ENCODE data around the gene HASPIN.

Gene HASPIN

GRCh38 chr17:3689262-3690093, 34.2 kb upstream of the HASPIN start:
- TF ChIP-seq MYC (IDR thresholded peaks at IDR 0.05; ENCODE audit: low read depth, low read length) (no peak), MAX (IDR thresholded peaks at IDR 0.05; ENCODE audit: low read depth, low read length) (no peak), CTCF (IDR thresholded peaks at IDR 0.05; ENCODE audit: low read depth, low read length) (no peak), POLR2A (IDR thresholded peaks at IDR 0.05; ENCODE audit: extremely low read depth, insufficient read length) (no peak)
- H3K4me3 ChIP-seq (ENCODE audit: low read depth, low read length): no peak overlapping the region
- no peak for DNase-seq (ENCODE audit: low read depth)

- TF ChIP-seq MYC (IDR thresholded peaks at IDR 0.05; ENCODE audit: low read depth, low read length) (no peak), POLR2A (IDR thresholded peaks at IDR 0.05; ENCODE audit: extremely low read depth, insufficient read length) (no peak), MAX (IDR thresholded peaks at IDR 0.05; ENCODE audit: low read depth, low read length) (no peak), CTCF (IDR thresholded peaks at IDR 0.05; ENCODE audit: low read depth, low read length) (no peak)
- no peak overlapping the region for H3K4me3 ChIP-seq (ENCODE audit: low read depth, low read length)
- DNase-seq (ENCODE audit: low read depth): no peak
Measured at GRCh38 chr17:3690094-3690715, 33.5 kb upstream of the HASPIN start.

- no peak for DNase-seq (ENCODE audit: low read depth)
- TF ChIP-seq CTCF (IDR thresholded peaks at IDR 0.05; ENCODE audit: low read depth, low read length): no peak
- H3K4me3 ChIP-seq (ENCODE audit: low read depth, low read length): no peak overlapping the region
Measured at GRCh38 chr17:3691617-3692067, 32.1 kb upstream of the HASPIN start.

- no peak for DNase-seq (ENCODE audit: low read depth)
- H3K4me3 ChIP-seq (ENCODE audit: low read depth, low read length): no peak overlapping the region
- TF ChIP-seq MAX (IDR thresholded peaks at IDR 0.05; ENCODE audit: low read depth, low read length): no peak
- peak; percentile 10 for TF ChIP-seq CTCF (IDR thresholded peaks at IDR 0.05; ENCODE audit: low read depth, low read length)
Measured at GRCh38 chr17:3692346-3692745, 31.4 kb upstream of the HASPIN start.

GRCh38 chr17:3693141-3693540, 30.6 kb upstream of the HASPIN start:
- H3K4me3 ChIP-seq (ENCODE audit: low read depth, low read length): no peak overlapping the region
- TF ChIP-seq MYC (IDR thresholded peaks at IDR 0.05; ENCODE audit: low read depth, low read length) (no peak), MAX (IDR thresholded peaks at IDR 0.05; ENCODE audit: low read depth, low read length) (no peak), POLR2A (IDR thresholded peaks at IDR 0.05; ENCODE audit: extremely low read depth, insufficient read length) (no peak), CTCF (IDR thresholded peaks at IDR 0.05; ENCODE audit: low read depth, low read length) (no peak)
- DNase-seq (ENCODE audit: low read depth): no peak

All from NB4 (cell line).